ENCODE results near the gene AFF2. TPM values are rescaled to one million over a fixed set of nuclear protein-coding genes. Genes with fewer than 3 reads are reported as not detected.

AFF2 gene
- total RNA-seq (2022): 0.16 and 0.42 TPM in 2 replicates
- percentile 18 among the genes with signal in this experiment for Bru-seq, nascent RNA
- percentile 13 among the genes with signal in this experiment for BruChase-seq, experiment 1, labeled RNA remaining after a 2-hour chase
- percentile 9 among the genes with signal in this experiment for BruChase-seq, experiment 2, labeled RNA remaining after a 6-hour chase
- long read RNA-seq: 0 reads

DNA sequence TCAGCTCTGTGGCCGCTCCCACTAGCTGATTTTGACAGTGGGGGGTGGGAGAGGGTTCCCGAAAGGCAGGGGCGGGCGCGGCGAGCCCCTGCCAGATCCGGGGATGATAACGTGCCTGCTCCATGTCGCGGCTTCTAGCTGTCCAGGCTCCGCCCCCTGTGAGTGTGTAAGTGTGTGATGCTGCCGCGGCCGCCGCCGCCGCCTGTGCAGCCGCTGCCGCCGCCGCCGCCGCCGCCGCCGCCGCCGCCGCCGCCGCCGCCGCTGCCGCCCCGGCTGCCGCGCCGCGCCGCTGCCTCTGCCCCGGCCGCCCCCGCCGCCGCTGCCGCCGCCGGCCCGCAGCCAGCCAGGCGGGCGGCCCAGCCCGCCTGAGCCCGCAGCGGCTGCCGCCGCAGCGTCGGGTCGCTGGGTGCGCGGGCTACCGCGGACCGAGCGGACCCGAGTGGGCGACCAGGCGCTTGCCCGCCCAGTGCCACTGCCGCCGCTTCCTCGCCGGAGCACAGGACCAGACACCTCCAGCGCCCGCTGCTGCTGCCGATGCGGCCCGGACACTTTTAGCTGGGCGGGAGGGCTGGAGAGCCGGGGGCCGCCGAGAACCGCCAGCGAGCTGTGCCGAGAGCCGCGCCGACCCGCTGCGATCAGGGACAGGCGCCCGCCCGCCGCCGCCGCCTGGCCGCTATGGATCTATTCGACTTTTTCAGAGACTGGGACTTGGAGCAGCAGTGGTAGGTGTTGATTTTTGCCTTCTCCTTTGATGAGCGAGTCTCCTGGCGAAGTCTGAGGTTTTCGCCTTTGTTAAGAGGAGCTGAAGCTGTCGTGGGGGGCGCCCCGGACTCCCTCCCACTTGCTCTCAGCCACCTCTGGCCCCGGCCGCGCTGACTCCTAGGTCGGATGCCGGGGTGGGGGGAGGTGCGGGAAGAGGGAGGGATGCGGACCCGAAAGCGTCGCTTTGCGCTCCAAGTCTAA lies at the start of gene AFF2:
Gene AFF2, plus strand, starts transcription at position 195 of the 963 bp plus-strand sequence. Its CDS starts 481 bp downstream, at position 676.
- Mint-ChIP-seq H3K27ac (ENCODE audit: unreplicated experiment) (no peak within 1 kb of the TSS), H3K27me3 (ENCODE audit: insufficient read depth, unreplicated experiment) (no peaks in the 10 kb centered on the region), H3K4me3 (ENCODE audit: unreplicated experiment) (peak within 1 kb of the TSS; percentile 55), H3K9me3 (ENCODE audit: unreplicated experiment) (no peaks in the 10 kb centered on the region), H3K4me1 (ENCODE audit: low read depth, unreplicated experiment) (no peaks in the 10 kb centered on the region), H3K36me3 (ENCODE audit: insufficient read depth, unreplicated experiment) (no peaks in the 10 kb centered on the region)
- DNase-seq: peak in 1 of 2 experiments; percentile 16
- no peaks in the 10 kb centered on the region for H3K4me1 ChIP-seq
- peaks cover 1% of the 10 kb centered on the region for H3K27me3 ChIP-seq (replicated peaks; ENCODE audit: control insufficient read depth, insufficient read depth, low read length)
- no TSS peak for BruUV-seq (replicated peaks)
- H3K9me3 ChIP-seq: no peaks in the 10 kb centered on the region
- TF ChIP-seq, protein P1, sequence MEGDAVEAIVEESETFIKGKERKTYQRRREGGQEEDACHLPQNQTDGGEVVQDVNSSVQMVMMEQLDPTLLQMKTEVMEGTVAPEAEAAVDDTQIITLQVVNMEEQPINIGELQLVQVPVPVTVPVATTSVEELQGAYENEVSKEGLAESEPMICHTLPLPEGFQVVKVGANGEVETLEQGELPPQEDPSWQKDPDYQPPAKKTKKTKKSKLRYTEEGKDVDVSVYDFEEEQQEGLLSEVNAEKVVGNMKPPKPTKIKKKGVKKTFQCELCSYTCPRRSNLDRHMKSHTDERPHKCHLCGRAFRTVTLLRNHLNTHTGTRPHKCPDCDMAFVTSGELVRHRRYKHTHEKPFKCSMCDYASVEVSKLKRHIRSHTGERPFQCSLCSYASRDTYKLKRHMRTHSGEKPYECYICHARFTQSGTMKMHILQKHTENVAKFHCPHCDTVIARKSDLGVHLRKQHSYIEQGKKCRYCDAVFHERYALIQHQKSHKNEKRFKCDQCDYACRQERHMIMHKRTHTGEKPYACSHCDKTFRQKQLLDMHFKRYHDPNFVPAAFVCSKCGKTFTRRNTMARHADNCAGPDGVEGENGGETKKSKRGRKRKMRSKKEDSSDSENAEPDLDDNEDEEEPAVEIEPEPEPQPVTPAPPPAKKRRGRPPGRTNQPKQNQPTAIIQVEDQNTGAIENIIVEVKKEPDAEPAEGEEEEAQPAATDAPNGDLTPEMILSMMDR (IDR thresholded peaks at IDR 0.05; ENCODE audit: insufficient read depth in 1 of 2, low read depth in 1 of 2, low read length in 1 of 2, severe bottlenecking in 1 of 2, unreplicated experiment in 1 of 2): no peak
- H3K4me3 ChIP-seq (ENCODE audit: low read depth, low read length): peak within 1 kb of the TSS; percentile 29
- intact Hi-C loops (cut with micrococcal nuclease; ENCODE audit: unreplicated experiment): no loop called here
- ChIA-PET CTCF (no interaction called here), POLR2A (no interaction called here)
- no peaks in the 10 kb centered on the region for H3K36me3 ChIP-seq (ENCODE audit: control insufficient read depth, insufficient read depth, low read length)

DNA sequence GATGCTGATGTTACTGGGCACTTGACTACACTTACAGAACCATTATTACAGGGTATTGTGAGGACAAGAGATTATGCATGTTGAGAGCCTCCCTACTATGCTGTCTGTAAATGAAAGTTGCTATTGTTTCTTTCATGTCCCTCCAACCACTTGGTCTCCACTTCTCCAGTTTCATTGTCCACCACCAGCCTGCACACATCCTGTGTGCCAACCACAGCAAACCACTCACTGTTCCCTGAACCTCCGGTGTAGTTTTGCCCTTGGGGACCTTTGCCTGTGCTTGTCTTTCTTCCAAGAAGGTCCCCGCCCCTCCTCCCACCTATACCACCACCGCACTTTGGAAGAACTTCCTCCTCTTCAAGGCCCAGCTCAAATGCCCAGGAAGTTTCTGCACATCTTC lies 43.1 kb upstream of the AFF2 start:
- Histone ChIP-seq H3K4me3 (ENCODE audit: low read depth, low read length) (no peak overlapping the region), H3K27me3 (replicated peaks; ENCODE audit: control insufficient read depth, insufficient read depth, low read length) (no peaks in the 10 kb centered on the region), H3K4me1 (no peaks in the 10 kb centered on the region), H3K9me3 (no peaks in the 10 kb centered on the region), H3K36me3 (ENCODE audit: control insufficient read depth, insufficient read depth, low read length) (no peaks in the 10 kb centered on the region)
- no peaks in the 10 kb centered on the region for H3K36me3 Mint-ChIP-seq (ENCODE audit: insufficient read depth, unreplicated experiment)
- CTCF ChIA-PET: no interaction called here
- no peak overlapping the region for H3K4me3 Mint-ChIP-seq (ENCODE audit: unreplicated experiment)
- H3K4me1 Mint-ChIP-seq (ENCODE audit: low read depth, unreplicated experiment): no peaks in the 10 kb centered on the region
- intact Hi-C loops (cut with micrococcal nuclease; ENCODE audit: unreplicated experiment): no loop called here
- DNase-seq: no peak
- TF ChIP-seq, protein P1 (IDR thresholded peaks at IDR 0.05; ENCODE audit: insufficient read depth in 1 of 2, low read depth in 1 of 2, low read length in 1 of 2, severe bottlenecking in 1 of 2, unreplicated experiment in 1 of 2): no peak
- POLR2A ChIA-PET: no interaction called here
- no peak overlapping the region for H3K27ac Mint-ChIP-seq (ENCODE audit: unreplicated experiment)
- H3K27me3 Mint-ChIP-seq (ENCODE audit: insufficient read depth, unreplicated experiment): no peaks in the 10 kb centered on the region
- no peaks in the 10 kb centered on the region for H3K9me3 Mint-ChIP-seq (ENCODE audit: unreplicated experiment)
- BruUV-seq (replicated peaks): no TSS peak

DNA sequence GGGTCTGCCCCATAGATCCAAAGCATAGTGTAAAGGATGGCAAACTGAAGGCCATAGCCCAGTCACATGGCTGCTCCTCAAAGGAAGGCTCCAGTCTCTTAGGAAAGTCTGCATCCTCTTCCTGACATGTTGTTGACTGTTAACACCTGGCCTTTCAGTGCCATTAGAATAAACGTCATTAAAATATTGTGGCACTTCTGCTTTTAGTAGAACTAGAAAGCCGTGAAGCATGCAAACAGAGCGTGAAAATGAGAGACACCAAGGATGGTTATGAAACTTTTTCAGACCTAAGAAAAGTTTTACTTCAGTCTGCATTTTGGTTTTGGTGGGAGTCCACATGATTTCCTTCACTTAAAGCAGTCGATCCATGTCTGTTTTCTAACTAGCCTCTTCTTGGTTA lies 41.1 kb upstream of the AFF2 start:
- Mint-ChIP-seq H3K4me1 (ENCODE audit: low read depth, unreplicated experiment) (no peaks in the 10 kb centered on the region), H3K27me3 (ENCODE audit: insufficient read depth, unreplicated experiment) (no peaks in the 10 kb centered on the region), H3K4me3 (ENCODE audit: unreplicated experiment) (no peak overlapping the region), H3K36me3 (ENCODE audit: insufficient read depth, unreplicated experiment) (no peaks in the 10 kb centered on the region), H3K9me3 (ENCODE audit: unreplicated experiment) (no peaks in the 10 kb centered on the region), H3K27ac (ENCODE audit: unreplicated experiment) (no peak overlapping the region)
- ChIA-PET CTCF (no interaction called here), POLR2A (no interaction called here)
- Histone ChIP-seq H3K4me3 (ENCODE audit: low read depth, low read length) (no peak overlapping the region), H3K9me3 (no peaks in the 10 kb centered on the region), H3K4me1 (no peaks in the 10 kb centered on the region), H3K27me3 (replicated peaks; ENCODE audit: control insufficient read depth, insufficient read depth, low read length) (no peaks in the 10 kb centered on the region), H3K36me3 (ENCODE audit: control insufficient read depth, insufficient read depth, low read length) (no peaks in the 10 kb centered on the region)
- intact Hi-C loops (cut with micrococcal nuclease; ENCODE audit: unreplicated experiment): no loop called here
- DNase-seq: no peak
- TF ChIP-seq, protein P1 (IDR thresholded peaks at IDR 0.05; ENCODE audit: insufficient read depth in 1 of 2, low read depth in 1 of 2, low read length in 1 of 2, severe bottlenecking in 1 of 2, unreplicated experiment in 1 of 2): no peak
- no TSS peak for BruUV-seq (replicated peaks)
